NOMO-1 treated with dmso at 0.1 percent for 144 hours (cell line): ENCODE measurements around the gene SHROOM4.

Experiments used
- DNase-seq: peaks from one replicate; lab custom pipeline; 2025; ENCODE audit not compliant: unreplicated experiment; lab: John Stamatoyannopoulos, UW

Gene SHROOM4, protein sequence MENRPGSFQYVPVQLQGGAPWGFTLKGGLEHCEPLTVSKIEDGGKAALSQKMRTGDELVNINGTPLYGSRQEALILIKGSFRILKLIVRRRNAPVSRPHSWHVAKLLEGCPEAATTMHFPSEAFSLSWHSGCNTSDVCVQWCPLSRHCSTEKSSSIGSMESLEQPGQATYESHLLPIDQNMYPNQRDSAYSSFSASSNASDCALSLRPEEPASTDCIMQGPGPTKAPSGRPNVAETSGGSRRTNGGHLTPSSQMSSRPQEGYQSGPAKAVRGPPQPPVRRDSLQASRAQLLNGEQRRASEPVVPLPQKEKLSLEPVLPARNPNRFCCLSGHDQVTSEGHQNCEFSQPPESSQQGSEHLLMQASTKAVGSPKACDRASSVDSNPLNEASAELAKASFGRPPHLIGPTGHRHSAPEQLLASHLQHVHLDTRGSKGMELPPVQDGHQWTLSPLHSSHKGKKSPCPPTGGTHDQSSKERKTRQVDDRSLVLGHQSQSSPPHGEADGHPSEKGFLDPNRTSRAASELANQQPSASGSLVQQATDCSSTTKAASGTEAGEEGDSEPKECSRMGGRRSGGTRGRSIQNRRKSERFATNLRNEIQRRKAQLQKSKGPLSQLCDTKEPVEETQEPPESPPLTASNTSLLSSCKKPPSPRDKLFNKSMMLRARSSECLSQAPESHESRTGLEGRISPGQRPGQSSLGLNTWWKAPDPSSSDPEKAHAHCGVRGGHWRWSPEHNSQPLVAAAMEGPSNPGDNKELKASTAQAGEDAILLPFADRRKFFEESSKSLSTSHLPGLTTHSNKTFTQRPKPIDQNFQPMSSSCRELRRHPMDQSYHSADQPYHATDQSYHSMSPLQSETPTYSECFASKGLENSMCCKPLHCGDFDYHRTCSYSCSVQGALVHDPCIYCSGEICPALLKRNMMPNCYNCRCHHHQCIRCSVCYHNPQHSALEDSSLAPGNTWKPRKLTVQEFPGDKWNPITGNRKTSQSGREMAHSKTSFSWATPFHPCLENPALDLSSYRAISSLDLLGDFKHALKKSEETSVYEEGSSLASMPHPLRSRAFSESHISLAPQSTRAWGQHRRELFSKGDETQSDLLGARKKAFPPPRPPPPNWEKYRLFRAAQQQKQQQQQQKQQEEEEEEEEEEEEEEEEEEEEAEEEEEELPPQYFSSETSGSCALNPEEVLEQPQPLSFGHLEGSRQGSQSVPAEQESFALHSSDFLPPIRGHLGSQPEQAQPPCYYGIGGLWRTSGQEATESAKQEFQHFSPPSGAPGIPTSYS (N-terminal part only)

DNA sequence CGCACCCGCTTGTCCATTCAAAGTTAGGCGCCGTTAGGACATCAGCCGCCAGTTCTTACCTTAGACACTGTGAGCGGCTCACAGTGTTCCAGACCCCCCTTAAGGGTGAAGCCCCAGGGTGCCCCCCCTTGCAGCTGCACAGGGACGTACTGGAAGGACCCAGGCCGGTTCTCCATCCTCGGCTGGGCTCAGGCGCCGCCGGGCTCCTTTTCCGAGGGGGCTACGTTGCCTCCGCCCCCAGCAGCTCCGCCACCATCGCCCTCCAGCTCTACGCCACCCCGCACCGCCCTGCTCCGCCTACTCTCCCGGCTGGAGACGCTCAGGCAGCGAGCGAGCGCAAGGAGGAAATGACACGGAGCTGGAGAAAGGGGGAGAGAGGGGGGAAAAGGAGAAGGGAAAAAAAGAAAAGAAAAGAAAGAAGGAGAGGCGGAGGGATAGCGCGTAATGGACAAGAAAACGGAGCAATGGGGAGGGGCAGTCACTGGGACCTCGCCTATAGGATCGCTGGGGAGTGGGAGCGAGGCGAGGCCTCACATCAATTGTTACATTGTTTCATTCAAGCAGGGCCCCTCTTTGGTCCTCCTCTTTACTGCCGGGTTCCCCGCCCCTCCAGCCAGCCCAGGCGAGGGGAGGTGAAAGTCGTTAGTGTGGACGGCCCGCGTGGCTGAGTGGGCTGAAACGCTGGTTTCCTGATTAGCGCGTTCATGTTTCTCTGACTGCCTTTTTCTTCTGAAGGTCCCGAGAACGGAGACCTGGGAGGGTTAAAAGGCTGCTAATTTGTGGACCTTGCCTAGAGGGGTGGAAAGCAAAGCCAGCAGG, at the start of gene SHROOM4:
Gene SHROOM4 (minus strand): TSS at position 352 of the 819 bp plus-strand sequence. CDS start 176 bp downstream, at position 176.
- DNase-seq: no peak

DNA sequence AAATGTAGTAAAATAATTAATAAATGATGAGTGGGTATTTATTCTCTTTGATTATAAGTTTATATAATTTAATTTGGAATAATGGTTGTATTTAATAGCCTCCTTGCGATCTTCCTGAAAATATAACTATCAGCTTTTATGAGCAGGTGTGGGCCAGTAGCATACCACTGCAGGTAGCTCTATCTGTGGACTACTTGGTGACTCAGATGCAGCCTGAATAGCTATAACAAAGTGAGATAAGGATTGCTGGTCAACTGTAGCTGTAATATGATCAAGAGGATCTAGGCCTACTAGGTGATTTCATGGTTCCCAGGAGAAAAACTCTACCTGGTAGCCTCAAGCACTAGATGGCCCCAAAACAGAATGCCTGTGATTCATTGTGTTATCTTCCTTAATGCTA, 49.5 kb upstream of the SHROOM4 start:
- DNase-seq: no peak

DNA sequence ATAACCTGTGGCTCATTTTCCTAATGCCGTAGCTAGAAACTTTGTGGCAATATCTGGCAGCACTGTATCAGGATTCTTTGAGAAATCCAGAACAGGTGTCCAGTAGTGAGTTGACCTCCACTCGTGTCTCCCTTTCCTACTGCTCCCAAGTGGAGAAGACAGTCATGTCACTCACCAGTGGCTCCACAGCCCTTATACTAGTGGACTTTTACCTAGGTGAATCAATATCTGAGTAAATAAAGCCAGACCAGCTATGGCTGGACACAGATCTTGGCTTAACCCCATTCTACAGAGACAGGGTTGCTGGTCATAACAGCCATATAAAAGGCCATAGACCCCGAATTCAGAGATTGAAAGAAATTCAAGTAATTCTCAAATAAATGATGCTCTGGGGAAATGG, 46.5 kb upstream of the SHROOM4 start:
- no peak for DNase-seq

DNA sequence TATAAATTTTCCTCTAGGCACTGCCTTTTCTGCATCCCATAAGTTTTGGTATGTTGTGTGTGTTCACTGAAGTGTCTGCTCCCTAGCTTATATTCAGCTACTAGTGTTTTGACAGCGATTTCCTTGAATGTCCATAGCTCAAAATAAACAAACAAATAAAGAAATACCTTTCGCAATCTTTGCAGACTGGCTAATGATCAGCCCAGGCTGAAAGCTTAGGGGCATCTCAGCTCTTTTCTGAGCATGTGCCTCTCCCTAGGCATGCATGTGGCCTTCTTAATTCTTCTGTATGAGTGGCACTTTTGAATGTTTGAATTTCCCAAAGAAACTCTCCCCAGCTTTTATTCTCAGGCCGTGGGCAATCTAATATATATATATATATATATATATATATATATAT, 44.6 kb upstream of the SHROOM4 start:
- no peak for DNase-seq

DNA sequence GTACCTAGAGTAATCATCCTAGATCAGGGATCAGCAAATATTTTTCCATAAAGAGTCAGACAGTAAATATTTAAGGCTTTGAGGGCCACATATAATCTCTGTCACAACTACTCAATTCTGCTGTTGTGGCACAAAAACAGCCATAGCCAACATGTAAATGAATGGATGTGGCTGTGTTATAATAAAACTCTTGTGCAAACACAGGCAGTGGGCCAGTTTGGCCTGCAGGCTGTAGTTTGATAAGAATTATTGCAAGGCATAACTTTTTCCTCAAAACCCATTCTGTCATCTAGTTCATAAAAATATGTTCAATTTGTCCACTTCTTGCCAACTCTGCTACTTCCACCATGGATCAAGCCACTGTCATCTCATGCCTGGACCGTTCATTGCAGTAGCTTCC, 39.4 kb upstream of the SHROOM4 start:
- DNase-seq: no peak

DNA sequence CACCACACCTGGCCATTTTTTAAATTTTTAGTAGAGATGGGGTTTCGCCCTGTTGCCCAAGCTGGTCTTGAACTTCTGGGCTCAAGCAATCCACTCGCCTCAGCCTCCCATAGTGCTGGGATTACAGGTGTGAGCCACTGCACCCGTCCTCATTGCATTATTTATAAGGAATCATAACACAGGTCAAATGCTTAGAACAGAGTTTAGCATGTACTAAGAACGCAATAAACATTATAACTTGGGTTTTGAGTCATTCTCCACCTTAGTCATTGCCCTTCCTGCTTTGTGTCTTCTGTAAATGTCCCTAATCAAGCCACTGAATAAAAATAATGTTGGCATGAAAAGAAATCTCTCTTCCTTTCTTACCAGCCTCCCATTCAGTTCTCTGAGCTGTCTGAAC, 38.5 kb upstream of the SHROOM4 start:
- no peak for DNase-seq

DNA sequence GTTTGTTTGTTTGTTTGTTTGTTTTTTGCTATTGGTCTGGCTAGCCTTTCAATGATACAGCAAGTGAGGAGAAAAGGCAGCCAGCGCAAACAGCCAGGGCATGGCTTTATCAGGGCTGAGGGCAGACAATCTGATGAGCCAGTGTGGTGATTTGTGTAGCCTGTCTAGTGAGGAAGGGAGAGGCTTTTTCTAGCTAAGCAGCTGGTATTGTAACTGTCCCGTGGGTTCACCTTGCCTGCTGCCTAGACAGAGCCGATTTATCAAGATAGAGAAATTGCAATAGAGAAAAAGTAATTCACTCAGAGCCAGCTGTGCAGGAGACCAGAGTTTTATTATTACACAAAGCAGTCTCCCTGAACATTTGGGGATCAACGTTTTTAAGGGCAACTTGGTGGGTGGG, 28.2 kb upstream of the SHROOM4 start:
- DNase-seq: no peak

DNA sequence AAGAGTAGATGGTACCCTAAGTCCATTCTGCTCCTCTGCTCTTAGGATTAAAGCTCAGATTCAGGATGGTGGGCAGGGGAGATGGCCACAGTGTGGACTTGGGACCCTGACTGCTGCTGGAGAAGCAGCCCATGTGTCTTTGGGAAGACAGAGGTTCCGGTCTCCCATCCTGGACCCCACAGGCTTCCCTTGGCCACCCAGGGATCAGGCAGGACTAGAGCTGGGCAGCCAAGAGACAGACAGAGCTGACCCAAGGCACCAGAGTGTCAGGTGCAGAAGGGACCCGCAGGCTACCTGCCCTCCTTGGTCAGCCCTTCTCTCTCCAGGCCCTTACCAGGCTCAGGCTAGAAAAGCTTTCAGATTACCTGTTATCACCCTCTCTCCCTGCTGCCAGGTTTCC, 25.7 kb upstream of the SHROOM4 start:
- DNase-seq: no peak

DNA sequence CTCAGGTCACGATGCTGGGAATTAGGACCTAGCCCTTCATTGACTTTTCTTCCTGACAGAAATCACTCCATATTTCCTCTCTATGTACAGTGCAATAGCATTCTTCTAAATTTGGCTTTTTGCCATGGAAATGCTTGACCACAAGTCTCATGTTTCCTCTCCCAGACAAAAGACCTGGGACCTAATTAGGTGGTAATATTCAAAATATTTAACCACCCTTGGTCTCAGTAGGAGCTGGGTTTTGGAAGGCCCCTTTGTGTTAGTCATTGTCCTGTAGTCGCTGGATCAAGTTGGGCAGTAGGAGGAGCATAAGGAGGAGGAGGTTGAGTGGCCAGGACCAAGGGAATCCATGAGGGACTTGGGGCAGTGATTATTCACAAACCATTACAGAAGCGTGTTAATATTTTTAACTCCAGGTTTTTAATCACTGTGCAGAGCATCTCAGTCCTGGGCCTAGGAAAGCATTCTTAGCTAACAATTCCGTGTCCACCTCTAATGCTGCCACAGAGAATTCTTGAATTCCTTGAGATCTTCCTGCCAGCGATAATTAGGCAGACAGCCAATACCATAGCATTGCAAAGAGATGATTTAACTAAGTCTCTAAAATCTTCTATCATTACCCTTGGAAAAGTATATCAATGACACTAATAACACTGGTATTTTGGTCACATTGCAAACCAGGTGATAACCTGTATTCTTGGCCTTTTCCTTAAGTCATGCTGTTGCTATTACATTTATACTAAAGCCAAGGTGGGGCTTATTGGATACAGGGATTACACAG, 25.0 kb upstream of the SHROOM4 start:
- DNase-seq: no peak

DNA sequence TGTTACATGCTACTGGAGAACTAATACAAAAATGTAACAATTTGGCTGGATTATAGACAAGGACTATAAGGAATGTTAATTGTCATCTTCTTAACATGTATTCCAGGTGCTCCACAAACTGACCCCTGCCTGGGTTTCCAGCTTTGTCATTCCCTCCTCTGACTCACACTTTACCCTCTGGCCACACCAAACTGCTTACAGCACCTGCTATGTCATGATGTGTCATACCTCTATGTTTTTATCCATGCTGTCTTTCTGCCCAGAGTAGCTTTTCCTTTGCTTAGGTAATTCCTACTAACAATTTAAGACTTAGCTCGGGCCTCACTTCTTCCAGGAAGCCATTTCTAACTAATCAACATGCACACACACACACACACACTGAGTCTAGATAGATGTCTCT, 14.0 kb upstream of the SHROOM4 start:
- no peak for DNase-seq

DNA sequence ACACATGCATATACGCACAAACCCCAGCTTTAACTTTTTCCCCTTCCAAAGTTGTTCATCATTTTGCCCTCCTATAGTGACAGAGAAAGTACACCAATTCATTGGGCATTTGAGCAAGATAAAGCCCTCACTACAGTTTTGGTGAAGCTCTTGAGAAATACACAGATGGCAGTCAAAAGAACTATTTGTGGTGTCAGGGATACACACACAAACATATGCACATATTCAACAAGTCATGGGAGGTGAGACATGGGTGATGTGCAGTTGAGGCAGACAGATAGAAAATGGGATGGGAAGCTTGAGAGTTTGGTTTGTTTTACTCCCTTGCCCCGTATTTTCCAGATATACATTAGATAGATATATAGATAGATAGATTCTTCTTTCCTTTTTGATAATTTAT, 11.8 kb upstream of the SHROOM4 start:
- no peak for DNase-seq

DNA sequence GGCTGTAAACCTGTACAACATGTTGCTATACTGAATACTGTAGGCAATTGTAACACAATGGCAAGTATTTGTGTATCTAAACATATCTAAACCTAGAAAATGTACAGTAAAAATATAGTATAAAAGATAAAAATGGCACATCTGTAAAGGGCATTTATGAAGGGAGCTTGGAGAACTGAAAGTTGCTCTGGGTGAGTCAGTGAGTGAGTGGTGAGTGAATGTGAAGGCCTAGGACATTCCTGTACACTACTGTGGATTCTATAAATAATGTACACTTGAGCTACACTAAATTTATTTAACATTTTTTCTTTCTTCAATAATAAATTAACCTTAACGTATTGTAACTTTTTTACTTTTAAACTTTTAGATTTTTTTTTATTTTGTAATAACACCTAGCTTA, 5.0 kb upstream of the SHROOM4 start:
- DNase-seq: no peak

DNA sequence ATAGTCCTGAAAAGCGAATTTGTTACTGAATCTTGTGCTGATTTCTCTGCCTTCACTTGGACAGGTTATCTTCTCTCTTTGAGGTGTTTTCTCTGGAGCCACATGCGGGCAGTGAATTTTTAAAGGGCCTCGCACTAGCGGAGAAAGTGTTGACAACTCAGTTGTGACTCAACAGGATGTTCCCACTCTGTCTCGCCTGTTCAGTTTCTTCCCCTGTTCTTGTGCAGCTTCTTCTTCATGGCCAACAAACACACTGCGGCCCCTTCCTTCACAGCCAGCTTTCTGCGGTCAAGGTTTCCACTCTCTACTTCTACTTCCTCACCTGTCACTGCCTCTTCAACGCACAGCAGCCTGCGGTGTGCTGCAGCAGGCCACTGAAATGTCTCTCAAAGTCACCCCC, 1.1 kb upstream of the SHROOM4 start:
- no peak for DNase-seq

DNA sequence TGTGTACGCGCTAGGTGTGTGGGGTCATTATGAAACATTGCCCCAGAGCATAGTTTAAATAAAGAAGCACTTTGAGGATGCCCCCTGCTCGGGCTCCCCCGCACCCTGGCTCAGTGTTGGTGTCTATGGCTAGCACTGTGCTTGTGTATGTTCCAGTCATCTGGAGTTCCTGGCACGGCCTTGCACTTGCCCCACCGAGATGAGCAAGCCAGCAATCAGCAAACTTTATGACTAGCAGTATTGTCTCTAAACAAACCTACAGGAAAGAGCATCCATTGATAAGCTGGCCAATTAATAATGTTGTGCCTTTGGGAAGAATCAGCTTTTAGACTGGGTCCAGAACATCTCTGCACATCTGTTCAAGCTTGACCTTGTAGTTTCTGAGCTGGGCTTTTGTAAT, 707 bp upstream of the SHROOM4 start:
- DNase-seq: no peak

DNA sequence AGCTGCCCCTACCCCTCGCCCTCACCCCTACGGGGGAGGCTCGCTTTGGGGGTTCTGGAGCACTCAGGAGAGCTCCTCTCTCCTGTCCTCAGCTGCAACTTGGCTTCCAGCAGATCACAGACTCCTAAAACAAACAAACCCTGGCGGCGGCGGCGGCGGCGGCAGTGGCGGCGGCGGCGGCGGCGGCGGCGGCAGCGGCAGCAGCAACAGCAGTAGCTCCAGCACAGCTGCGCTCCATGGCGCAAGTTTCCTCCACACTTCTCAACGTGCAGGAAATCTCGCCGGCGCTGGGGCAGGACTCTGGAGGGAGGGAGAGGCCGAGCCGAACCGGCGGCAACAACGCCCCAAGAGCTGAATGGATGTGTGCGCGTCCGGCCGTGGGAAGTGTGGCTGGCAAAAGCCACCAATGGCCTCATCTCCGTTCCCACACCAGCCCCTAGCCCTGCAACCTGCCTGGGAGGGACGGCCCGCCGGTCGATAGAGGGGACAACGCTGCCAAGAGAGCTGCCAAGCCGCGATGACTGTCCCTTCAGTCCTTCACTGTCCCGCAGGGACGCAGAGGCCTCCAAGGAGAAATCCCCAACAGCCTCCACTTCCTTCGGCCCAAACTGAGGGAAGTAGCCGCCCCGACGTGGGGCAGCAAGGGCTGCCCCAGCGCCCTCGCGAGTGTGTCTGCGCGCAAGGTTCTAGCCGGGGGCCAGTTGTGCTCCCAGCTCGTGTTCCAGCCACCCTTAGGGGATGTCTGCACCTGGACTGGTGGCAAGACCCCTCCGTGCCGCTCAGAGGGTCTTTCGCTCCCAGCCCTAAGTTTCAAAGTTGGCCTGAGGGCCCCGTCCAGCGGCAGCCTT, 775 bp downstream of the SHROOM4 start:
- no peak for DNase-seq

DNA sequence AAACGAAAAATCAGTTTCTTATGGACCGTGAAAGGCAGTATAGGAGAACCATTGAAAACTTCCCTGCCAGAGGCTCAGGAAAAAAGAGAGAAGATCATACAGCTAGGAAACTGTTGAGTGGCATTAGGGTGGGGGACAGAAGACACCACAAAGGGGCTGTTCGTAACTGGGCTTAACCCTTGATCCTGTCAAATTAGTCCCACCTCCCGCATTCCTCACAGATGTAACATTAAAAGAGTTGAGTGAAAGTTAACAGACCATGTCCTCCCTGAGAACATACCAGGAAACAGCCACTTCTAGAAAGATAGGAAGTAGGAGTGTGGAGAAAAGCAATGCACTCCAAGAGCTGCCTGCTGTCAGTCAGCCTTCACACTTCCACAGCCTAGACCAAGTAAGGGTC, 8.7 kb downstream of the SHROOM4 start:
- DNase-seq: no peak

DNA sequence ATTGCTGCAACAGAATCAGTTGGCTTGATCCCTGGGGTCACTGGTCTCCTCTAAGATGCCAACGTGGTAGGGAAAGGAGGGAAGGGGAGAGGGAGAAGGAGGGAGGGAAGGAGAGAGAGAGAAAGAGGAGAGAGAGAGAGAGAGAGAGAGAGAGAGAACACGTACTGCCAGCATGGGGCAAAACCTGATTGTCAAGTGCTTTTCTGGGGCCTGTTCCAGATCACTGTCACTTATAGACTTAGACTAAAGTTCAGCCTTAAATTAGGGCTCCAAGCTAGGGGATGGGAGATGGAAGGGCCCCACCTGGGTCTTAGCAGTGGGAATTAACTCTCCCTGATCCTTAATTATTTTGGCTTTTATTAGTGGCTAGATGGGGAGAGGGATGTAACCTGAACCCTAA, 12.9 kb downstream of the SHROOM4 start:
- no peak for DNase-seq

DNA sequence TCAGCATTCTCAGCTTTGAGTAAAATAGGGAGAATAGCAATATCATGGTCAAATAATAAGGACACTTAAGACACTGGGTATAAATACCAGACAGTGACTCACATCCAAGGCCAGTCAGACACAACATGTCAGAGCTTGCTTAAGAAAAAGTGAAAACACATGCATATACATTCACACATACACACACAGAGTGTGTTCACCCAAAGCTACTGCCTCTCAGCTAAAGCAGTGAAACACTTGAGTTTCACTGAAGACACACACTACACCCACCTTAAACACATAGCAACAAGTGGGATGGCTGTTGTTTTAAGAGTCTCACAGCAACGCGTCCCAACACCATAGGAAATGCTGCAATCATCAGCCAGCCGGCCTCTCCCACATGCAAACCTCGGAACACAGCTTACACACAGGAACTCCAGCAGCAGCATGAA, 14.4 kb downstream of the SHROOM4 start:
- no peak for DNase-seq

DNA sequence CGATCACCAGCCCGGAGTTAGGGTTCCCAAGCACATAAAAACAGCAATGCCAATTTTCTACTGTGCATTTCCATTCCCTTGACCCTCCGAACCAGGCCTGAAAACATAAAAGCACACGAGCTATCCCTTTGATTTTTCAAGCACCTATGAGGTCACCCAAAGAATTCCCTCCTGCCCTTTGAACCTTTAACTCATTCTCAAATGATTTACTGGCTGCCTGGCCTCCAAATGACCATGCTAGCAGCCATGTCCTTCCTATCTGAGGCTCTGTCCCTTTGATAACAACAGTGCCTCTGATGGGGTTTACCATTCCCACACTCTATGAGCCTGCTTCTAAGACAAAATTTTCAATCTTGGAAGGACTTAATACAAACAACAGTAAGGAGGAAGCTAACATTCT, 15.2 kb downstream of the SHROOM4 start:
- DNase-seq: no peak
